GM12892 (cell line): ENCODE data around the gene USP34.

Experiments used
- POLR2A ChIP-seq: IDR thresholded peaks from 2 replicates; pipeline ENCODE4 v1.6.1; 2011; ENCODE audit warnings: low read depth, low read length, control low read depth
- POLR2AphosphoS5 ChIP-seq: IDR thresholded peaks from 2 replicates; pipeline ENCODE4 v1.6.1; 2011; ENCODE audit warnings: low read depth, low read length, control low read depth
- TAF1 ChIP-seq: IDR thresholded peaks from 2 replicates; pipeline ENCODE4 v1.6.1; 2011; ENCODE audit warnings: low read depth, mild to moderate bottlenecking, control low read depth, low read length, borderline replicate concordance

DNA sequence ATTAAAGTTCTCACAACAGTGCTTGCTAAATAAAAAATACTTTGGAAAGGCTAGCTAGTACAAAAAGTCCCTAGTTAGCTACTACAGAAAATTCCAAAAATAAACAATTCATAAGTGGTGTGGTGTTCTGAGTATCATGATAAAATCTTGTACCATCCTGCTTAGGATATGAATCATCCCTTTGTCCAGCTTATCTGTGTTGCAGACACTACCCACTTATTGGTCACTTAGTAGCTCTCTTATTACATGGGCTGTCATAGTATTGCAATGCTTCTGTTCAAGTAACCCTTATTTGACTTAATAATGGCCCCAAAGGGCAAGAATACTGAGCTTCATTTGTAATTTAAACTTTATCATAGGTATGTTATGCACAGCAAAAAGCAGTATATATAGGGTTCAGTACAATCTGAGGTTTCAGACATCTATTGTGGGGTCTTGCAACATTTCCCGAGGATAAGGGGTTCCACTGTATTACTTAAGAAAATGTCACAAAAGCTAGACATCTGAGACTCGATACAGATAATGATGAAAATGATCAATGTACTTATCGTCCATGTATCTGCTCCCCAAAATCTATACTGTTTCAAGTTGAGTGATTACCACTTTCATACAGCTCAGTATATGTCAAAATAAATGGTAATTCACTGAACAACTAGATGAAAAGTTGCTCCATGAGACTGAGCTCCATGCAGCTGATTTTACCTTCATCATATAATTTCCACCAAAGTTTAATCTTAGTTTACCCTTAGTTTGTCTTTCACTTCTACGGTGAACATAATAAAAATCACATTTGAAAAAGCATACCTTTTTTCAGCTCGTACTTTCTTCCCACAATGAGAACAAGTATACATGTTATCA is 215.1 kb downstream of the USP34 start:
- TF ChIP-seq TAF1 (no peak), POLR2A (no peak), POLR2AphosphoS5 (no peak)
